Measurements from ENCODE around the gene FES. TPM values are rescaled to one million over a fixed set of nuclear protein-coding genes. Genes with fewer than 3 reads are reported as not detected.
A peak's percentile ranks its signal among the peaks of the same experiment; 100 is the strongest.

FES gene
- total RNA-seq, 2 donors from 2014 or later: 5.1 to 10.0 TPM

DNA sequence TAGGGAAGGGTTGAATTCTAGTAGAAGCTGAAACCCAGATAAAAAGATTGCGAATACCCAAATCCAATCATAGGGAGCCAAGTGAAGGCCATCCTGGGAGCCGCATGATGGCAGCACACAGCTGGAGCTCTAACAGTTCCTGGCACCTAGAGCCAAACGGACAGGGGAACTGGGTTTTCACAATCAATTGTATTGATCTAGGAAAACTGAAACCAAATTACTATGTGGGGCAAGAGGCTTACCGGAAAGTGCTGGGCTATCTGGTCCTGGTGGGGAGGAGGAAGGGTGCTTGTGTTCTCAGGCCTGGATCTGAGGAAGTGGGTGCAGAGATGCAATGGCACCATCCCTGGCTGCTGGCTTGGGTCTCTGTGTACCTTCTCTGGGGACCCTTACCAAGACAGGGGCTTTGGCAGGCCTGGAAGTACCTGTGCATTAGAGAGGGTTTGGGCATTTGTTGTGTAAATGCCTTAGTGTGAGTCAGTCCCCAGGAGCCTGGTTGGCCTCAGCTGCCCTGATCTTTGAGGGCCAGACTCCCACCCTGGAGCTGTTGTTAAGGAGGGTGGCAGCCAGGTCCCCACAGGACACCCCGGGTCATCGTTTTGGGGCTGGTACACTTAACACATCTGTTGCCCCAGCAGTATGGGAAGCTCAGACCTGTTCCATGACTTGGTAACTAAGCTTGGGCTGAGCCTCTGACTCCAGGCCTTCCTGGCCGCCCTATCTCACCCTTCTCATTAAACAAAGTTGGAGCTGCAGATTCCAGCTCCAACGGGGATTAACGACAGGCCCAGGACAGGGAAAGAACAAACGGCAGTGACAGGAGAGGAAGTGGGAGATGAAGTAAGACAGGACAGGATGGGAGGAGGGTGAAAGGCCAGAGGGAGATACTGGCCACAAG is 24.8 kb upstream of the FES start:
- intact Hi-C loops (cut with DNase I, micrococcal nuclease): no loop called here
- DNase-seq: no peak
- no peak for ATAC-seq

DNA sequence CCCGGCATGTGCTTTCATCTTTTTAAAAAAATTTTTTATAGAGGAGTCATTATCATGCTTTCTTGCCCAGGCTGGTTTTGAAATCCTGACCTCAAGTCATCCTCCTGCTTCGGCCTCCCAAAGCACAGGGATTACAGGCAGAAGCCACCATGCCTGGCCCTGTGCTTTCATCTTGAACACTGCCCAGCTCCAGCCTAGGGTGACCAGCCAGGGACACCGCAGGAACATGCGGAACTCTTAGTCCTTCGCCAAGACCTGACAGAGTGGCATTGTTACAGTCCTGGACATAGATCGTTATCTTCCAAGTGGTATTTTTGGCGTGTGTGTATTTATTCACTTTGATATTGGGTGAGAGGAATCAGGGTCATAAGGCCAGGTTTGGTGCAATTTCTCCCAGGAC is 23.9 kb upstream of the FES start:
- ATAC-seq (peak; percentile 28), DNase-seq (peak in 1 of 2 donors; percentile 23)
- intact Hi-C loops (cut with DNase I, micrococcal nuclease): no loop called here

DNA sequence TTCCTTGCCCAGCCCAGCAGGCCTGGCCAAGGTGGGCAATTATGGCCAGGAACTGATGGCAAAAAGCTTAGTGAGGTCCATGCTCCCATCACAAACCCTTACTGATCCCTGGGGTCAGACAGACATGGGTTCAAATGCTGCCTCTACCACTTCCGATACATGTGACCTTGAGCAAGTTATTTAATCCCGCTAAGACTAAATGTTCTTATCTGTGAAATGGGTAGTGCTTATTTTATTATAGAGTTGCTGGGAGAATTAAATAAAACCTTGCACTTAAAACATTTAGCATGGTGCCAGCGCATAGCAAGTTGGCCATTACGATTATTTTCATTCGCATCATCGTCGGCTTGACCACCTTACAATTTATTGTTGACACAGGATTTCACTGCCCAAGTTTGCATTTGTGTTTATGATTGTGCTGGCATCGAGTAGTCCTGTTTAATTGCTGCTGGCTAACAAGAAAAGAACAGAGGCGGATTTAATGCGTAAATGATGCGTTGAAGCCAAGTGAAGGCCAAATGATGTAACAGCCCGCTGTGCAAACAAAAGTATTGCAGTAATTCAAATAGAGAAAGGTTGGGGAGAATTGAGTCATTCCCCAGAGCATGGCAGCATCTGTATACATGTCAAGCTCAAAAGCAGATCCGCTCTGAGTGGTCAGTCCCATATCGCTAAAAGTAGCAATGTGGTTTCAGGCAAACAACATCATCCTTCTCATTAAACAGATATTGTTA is 23.2 kb upstream of the FES start:
- ATAC-seq (peak; percentile 71), DNase-seq (peak in 1 of 2 donors; percentile 38)
- intact Hi-C loops (cut with DNase I, micrococcal nuclease): no loop called here

- intact Hi-C loops (cut with DNase I, micrococcal nuclease): no loop called here
- DNase-seq (no peak), ATAC-seq (no peak)
Observed at GRCh38 chr15:90862487-90862886, 21.8 kb upstream of the FES start.

GRCh38 chr15:90862964-90863778 is 21.1 kb upstream of the FES start:
- DNase-seq (peak in 1 of 2 donors; percentile 30), ATAC-seq (no peak)
- intact Hi-C loops (cut with DNase I, micrococcal nuclease): no loop called here

GRCh38 chr15:90863987-90864386 is 20.3 kb upstream of the FES start:
- DNase-seq: no peak
- no peak for ATAC-seq
- intact Hi-C loops (cut with DNase I, micrococcal nuclease): no loop called here

DNA sequence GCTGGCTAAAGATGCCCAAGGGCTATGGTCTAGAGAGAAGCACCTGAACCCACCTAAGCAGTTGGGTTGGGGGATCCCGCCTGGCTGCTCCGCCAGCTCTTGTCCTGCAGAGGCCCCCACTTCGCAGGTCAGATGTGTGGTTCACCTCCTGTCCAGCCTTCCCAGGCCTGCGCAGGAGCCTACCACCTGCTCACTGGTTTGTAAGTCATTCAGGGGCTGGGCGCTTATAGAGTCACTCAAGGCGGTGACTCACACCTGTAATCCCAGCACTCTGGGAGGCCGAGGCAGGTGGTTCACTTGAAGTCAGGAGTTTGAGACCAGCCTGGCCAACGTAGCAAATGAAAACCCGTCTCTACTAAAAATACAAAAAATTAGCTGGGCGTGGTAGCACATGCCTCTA is 19.8 kb upstream of the FES start:
- intact Hi-C loops (cut with DNase I, micrococcal nuclease): no loop called here
- no peak for DNase-seq
- no peak for ATAC-seq

DNA sequence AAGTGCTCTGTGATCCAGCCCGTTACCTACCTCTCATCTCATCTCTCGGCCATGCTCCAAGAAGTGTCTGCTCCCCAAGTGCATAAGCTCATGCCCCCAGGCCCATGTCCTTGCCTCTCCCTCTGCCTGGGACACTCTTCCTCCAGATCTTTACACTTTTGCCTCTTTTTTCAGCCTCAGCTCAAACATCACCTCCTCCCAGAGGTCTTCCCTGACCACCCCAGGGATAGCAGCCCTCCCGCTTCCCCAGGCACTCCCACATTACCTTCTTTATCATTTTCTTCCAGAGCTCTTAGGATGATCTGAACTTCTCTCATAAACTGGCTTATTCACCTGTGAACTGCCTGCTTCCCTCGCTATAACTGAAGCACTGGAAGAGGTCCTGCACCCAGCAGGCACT is 18.6 kb upstream of the FES start:
- intact Hi-C loops (cut with DNase I, micrococcal nuclease): no loop called here
- no peak for ATAC-seq
- no peak for DNase-seq

DNA sequence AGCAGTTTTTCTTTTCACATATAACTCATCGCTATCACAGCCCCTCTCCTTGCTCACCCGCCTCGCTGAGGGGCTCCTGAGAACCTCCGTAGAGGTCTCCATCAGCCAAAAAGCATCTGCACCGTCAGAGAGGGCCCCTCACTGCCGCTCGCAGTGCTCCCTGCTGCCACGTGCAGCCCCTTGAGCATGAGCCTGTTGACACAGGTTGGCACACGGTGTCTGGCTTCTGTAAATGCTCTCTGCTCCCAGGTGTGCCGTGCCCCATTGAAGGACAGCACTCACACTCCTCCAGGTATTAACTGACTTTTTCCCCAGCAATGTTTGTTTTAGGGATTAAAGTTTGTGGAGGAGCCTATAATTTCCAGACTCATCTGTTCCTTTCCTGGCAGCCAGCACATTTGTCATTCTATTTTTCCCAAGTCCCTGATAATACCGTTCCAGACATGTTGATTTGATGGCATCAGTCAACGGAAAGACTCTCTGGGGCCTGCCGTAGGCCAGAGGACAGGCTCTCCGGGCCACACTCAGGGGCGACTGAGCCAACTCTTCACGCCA is 18.1 kb upstream of the FES start:
- ATAC-seq (no peak), DNase-seq (no peak)
- intact Hi-C loops (cut with DNase I, micrococcal nuclease): no loop called here

DNA sequence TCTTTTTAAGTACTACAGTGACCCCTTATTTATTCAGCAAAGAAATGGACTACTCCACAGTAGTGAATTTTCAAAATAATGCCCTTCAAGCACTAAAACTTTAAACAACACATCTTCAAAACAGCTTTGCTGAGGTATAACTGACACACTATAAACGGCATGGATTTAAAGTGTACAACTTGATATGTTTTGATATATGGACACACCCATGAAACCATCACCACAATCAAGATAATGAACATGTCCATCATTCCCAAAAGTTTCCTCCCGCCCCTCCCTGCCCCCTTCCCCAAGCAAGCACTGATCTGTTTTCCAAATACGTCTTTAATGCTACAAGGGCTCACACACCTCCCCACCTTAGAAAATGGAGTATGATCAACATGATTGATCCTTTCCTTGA is 17.5 kb upstream of the FES start:
- intact Hi-C loops (cut with DNase I, micrococcal nuclease): no loop called here
- no peak for ATAC-seq
- no peak for DNase-seq

DNA sequence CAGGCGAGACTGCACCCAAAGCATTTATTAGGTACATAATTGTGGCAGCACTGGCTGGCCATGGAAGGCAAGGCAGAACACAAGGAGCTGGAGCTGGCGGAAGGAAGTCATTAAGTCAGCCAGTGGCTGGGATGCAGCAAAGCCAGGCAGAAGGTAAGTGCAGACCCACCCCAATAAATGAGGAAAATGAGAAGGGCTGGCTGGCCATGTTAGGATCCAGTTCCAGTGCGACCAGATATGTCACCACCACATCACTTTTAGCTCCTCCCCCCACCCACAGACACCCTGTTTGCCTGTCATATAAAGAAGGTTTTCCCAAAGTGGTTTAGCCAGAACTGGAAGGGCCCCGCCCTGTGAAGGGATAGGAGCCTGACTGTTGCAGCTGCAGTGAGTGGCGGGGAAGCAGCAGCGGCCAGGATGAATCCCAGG is 16.0 kb upstream of the FES start, which contains the start of gene FURIN:
TSS of gene FURIN (plus strand) at position 328 of the 429 bp plus-strand sequence. CDS start 7,153 bp downstream, outside the sequence.
- DNase-seq (peak; percentile 75 to 78), ATAC-seq (peak; percentile 66)
- intact Hi-C loops (cut with DNase I, micrococcal nuclease): no loop called here

- ATAC-seq (no peak), DNase-seq (no peak)
- intact Hi-C loops (cut with DNase I, micrococcal nuclease): no loop called here
Observed at GRCh38 chr15:90869140-90869541, 15.2 kb upstream of the FES start.

- ATAC-seq (peak; percentile 28), DNase-seq (peak; percentile 66 to 75)
- intact Hi-C loops (cut with DNase I, micrococcal nuclease): loop anchor here in 1 of 2 donors (10.0 kb wide), 1 partner anchor 155 kb away; the partner anchor contains the start of gene BLM
Observed at GRCh38 chr15:90869601-90870353, 14.5 kb upstream of the FES start.

DNA sequence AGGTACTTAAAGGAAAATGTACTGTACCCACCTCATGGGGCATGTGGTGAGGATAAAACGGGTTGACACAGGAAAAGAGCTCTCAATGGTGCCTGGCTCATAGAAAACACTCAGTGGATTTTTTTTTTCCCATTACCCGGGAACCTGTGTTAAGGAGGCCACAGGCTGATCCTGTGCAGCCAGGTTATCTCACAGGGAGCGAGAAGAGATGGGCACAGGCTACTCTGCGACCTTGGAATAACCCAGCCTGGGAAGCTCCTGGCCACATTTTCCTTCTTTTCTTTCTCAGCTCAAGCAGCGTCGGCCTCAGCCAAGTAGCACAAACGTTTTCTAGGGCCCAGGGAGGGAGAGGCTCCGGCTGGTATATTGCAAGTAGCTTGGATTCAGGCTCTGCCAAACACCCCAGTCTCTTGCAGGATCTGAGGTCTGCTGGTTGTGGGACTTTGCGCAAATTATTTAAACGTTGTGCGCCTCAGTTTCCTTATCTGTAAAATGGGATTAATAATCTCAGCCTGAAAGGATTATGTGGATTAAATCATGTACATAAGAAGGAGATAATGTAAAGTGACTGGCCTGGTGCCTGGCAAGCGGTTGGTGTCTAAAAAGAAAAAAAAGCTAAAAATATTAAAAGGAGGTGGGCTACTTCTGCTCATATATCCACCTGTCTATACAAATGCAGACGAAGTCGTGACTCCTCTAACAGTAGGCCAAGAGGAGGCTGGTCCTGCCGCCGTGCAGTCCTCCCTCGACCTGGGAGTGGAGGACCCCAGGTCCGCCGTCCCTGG is 13.8 kb upstream of the FES start:
- DNase-seq (no peak), ATAC-seq (peak; percentile 10)
- intact Hi-C loops (cut with DNase I, micrococcal nuclease): loop anchor here in 1 of 2 donors (10.0 kb wide), 1 partner anchor 156 kb away; the partner anchor contains the start of gene BLM

DNA sequence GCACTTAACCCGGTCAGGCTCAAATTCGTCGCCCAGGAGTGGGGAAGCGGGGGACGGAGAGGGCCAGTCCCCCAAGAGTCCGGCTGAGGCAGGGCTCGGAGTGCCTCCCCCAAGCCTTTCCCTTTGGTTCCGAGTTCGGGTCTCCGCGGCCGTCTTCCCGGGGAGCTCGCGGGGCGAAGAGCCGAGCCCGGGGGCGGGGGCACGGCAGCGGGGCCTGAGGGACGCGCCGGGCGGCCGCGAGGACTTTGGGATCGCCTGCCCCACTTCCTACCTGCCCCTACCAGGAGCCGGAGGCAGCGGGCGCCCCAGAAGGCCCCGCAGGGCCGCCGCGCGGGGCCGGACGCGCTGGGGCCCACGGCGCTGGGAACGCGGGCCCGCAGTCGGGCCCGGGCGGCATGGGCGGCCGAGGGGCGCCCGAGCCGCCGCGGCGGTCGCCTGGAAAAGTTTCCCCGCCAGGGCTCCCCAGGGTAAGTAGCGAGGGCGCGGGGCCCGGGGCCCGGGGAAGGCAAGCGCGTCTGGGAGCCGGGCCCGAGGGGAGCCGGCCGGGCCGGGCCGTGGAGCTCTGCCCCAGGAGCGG is 13.1 kb upstream of the FES start:
- intact Hi-C loops (cut with DNase I, micrococcal nuclease): loop anchor here in 1 of 2 donors (10.0 kb wide), 1 partner anchor 156 kb away; the partner anchor contains the start of gene BLM
- DNase-seq (peak in 1 of 2 donors; percentile 51), ATAC-seq (peak; percentile 37)

DNA sequence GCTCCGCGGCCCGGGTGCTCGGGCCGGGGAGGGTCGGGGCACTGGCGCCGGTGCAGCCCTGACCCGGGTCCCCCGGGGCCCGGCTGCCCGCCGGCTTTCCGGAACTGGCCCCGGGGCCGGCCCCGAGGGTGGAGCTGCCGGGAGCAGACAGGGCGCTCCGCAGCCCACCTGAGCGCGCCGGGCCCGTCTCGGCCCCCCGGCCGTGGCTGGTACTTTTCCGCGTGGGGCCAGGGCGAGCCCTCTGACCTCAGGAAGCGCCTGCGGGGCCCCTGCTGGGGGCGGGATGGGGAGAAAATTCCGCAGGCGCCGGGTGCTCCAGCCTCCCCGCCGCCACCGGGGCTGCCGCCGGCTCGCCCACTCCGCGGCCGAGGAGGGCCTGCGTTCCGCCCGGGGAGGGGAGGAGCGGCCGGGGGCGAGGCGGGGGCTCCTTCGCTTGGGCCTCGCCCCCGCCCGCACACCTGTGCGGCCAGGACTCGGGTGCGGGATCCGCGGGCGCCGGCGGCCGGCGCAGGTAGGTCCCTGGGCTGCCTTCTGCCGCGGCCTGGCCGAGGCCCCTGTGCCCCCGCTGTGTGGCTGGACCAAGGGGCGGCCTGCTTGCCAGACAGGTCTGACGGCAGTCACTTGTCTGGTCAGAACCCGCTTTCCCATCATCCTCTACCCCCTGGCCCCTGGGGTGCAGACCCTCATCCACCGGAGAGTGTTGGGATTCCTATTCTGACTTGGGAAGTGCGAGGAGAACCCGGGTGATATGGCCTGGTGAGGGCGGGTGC is 12.4 kb upstream of the FES start:
- ATAC-seq (peak; percentile 43), DNase-seq (peak in 1 of 2 donors; percentile 52)
- intact Hi-C loops (cut with DNase I, micrococcal nuclease): loop anchor here in 1 of 2 donors (10.0 kb wide), 1 partner anchor 157 kb away; the partner anchor contains the start of gene BLM
